Activated naive CD8-positive, alpha-beta T cell treated with anti-CD3 and anti-CD28 coated beads, Interleukin-2, amount 50 U/mL, for 16 hours (primary cell): Measurements from ENCODE around the gene NCOR2.

Source experiments
- DNase-seq: peaks from one replicate; pipeline ENCODE4 v3.0.0-alpha.2; 2020; ENCODE audit warnings: low read depth, low spot score

The NCOR2 gene

GRCh38 chr12:124527861-124528561 lies 39.4 kb downstream of the NCOR2 start:
- no peak for DNase-seq

- DNase-seq, result no peak
Observed at GRCh38 chr12:124525927-124526692, 41.3 kb downstream of the NCOR2 start.

GRCh38 chr12:124525455-124525854 lies 42.0 kb downstream of the NCOR2 start:
- DNase-seq, result no peak

GRCh38 chr12:124524231-124524925 lies 43.0 kb downstream of the NCOR2 start:
- DNase-seq, result no peak

GRCh38 chr12:124523071-124523470 lies 44.3 kb downstream of the NCOR2 start:
- no peak for DNase-seq

- no peak for DNase-seq
Observed at GRCh38 chr12:124520907-124521306, 46.5 kb downstream of the NCOR2 start.

GRCh38 chr12:124520265-124520701 lies 47.1 kb downstream of the NCOR2 start:
- DNase-seq, result no peak

GRCh38 chr12:124519746-124520145 lies 47.7 kb downstream of the NCOR2 start:
- no peak for DNase-seq

GRCh38 chr12:124518051-124518932 lies 49.1 kb downstream of the NCOR2 start:
- DNase-seq, result no peak
